ENCODE results near the gene RASA1.
A peak's percentile ranks its signal among the peaks of the same experiment; 100 is the strongest.
"Not testable (repeated sequence)": the region's sequence is repeated elsewhere in the genome, so short reads cannot be mapped to it uniquely, and the experiment has no call there.

RASA1 gene

DNA sequence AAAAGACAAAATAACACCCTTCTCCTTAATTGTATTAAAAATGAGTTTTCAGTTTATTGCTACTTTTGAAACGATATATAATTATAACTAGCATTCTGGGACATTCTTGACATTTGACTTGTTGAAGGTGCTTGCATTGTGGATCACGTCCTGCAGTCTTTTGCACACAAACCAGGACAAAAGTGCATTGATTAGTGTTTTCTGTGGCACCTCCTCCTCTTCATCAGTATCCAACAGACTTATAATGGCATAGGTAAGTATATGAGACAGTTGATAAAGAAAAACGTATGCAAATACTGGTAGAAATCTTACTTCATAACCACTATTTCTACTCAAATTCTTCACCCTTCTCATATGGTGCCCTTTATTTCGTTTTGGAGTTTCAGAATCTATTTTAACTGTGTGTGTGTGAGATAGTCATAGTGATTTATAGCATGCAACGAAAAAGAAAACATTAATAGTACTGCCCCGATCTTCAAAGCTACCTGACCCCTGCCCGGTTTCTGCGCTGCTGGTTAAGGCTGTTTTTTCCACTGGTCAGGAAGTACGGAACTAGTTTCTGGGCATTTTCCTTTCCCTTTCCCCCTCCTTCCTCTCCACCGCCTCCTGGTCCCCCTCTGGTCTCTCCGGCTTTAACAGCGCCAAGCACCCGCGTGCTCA, 639 bp upstream of the RASA1 start:
- H3K27ac Mint-ChIP-seq = peak overlapping the region; percentile 99
- no peak for DNase-seq
- peaks cover 32% of the 10 kb centered on the region for H3K36me3 Mint-ChIP-seq (ENCODE audit: low read depth)
- H3K4me1 Mint-ChIP-seq (ENCODE audit: low read depth) = peaks cover 35% of the 10 kb centered on the region
- no peaks in the 10 kb centered on the region for H3K27me3 Mint-ChIP-seq
- H3K9me3 Mint-ChIP-seq = no peaks in the 10 kb centered on the region
- peak overlapping the region; percentile 99 for H3K4me3 Mint-ChIP-seq

DNA sequence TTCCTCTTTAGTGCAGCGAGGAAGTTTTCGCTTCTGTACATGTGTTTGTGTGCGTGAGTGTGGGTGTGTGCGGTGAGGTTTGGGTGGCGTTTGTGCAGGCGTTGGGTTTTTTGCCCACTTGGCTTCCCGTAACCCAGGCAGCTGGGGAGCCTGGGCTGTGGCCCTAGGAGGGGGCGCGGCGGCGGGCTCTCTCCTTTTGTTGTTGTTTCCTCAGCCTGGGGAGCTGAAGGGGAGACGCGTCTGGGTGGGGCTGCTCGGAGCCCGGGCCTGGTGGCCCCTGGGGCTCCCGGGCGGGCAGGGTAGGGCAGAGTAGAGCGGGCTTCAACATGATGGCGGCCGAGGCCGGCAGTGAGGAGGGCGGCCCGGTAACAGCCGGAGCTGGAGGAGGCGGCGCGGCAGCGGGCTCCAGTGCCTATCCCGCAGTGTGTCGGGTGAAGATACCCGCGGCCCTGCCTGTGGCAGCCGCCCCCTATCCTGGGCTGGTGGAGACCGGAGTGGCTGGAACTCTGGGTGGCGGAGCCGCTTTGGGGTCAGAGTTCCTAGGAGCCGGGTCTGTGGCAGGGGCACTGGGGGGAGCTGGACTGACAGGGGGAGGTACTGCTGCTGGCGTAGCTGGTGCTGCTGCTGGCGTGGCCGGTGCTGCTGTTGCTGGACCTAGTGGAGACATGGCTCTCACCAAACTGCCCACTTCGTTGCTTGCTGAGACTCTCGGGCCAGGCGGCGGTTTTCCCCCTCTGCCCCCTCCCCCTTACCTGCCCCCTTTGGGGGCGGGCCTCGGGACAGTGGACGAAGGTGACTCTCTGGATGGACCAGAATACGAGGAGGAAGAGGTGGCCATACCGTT, 665 bp downstream of the RASA1 start:
- no peaks in the 10 kb centered on the region for H3K27me3 Mint-ChIP-seq
- peak overlapping the region; percentile 99 for H3K27ac Mint-ChIP-seq
- H3K36me3 Mint-ChIP-seq (ENCODE audit: low read depth) = peaks cover 36% of the 10 kb centered on the region
- peaks cover 40% of the 10 kb centered on the region for H3K4me1 Mint-ChIP-seq (ENCODE audit: low read depth)
- DNase-seq = peak; percentile 85
- no peaks in the 10 kb centered on the region for H3K9me3 Mint-ChIP-seq
- peak overlapping the region; percentile 99 for H3K4me3 Mint-ChIP-seq

DNA sequence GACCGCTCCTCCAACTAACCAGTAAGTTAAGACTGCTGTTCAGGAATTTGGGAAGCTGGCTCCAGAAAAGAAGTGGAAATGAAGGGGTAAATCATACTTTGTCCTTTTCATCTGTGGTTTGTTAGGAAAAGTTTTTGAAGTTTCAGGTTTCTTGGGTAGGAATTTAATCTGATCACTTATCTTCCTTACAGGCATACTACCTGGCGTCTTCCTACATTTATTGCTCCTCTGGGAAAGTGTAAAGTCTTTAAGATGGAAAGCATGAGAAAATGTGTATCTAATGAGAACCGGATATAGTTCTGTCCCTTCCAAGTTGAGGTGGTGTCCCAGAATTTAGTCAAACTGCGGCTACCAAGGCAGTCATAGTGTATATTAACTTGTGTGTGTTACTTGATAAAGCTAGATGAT, 1.3 kb downstream of the RASA1 start:
- DNase-seq = no peak
- Mint-ChIP-seq H3K4me1 (ENCODE audit: low read depth) (peaks cover 43% of the 10 kb centered on the region), H3K27me3 (no peaks in the 10 kb centered on the region), H3K27ac (peak overlapping the region; percentile 99), H3K36me3 (ENCODE audit: low read depth) (peaks cover 37% of the 10 kb centered on the region), H3K4me3 (peak overlapping the region; percentile 99), H3K9me3 (no peaks in the 10 kb centered on the region)

DNA sequence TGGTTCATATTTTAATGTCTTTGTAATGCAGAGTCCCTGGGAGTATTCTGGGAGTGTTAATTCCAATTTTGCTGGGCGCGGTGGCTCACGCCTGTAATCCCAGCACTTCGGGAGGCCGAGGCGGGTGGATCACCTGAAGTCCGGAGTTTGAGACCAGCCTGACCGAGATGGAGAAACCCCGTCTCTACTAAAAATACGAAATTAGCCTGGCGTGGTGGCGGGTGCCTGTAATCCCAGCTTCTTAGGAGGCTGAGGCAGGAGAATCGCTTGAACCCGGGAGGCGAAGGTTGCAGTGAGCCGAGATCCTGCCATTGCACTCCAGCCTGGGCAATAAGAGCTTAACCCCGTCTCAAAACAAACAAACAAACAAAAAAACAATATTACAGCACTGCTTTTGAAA, 3.2 kb downstream of the RASA1 start:
- peaks cover 51% of the 10 kb centered on the region for H3K36me3 Mint-ChIP-seq (ENCODE audit: low read depth)
- H3K9me3 Mint-ChIP-seq, H3K4me3 Mint-ChIP-seq, H3K27ac Mint-ChIP-seq, H3K27me3 Mint-ChIP-seq, DNase-seq: not testable (repeated sequence)
- H3K4me1 Mint-ChIP-seq (ENCODE audit: low read depth) = peaks cover 58% of the 10 kb centered on the region

DNA sequence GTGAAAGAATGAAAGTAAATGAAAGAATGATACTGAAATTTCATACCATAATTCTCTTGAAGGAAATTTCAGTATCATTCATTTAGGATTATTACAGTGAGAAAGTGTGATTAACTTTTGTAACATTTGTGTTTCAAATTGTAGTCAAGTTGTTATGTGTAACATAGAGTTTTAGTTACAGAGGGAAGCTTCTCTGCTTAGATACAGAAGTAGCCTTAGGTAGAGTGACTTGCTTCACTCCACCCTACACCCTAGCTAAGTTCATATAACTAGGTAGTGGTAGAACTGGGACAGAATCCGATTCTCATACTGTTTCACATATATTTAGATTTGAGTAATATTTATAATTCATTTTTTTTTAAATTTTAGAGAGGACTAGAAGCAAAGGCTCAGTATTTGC, 9.0 kb downstream of the RASA1 start:
- no peaks in the 10 kb centered on the region for H3K9me3 Mint-ChIP-seq
- no peak overlapping the region for H3K4me3 Mint-ChIP-seq

DNA sequence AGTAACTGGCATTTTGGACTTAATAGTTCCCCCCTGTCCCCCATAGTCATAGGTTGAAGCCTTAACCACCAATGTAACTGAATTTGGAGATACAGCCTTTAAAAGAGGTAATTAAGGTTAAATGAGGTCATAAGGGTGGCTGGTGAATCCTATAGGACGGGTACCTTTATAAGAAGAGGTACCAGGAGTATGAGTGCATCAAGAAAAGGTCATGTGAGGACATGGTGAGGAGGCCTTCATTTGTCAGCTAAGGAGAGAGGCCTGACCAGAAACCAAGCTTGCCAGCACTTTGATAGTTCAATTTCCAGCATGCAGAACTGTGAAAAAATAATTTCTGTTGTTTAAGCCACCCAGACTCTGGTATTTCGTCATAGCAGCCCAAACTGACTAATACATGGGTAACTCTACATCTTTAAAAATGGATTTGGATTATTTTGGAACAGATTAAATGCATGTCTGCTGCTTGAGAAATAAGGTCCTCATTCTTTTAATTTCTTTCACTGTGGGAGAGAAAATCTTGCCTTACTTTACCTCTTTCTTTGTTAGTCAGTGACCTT, 9.7 kb downstream of the RASA1 start:
- H3K27ac Mint-ChIP-seq = peak overlapping the region; percentile 2
- no peak overlapping the region for H3K4me3 Mint-ChIP-seq
- DNase-seq = no peak
- no peaks in the 10 kb centered on the region for H3K27me3 Mint-ChIP-seq
- no peaks in the 10 kb centered on the region for H3K9me3 Mint-ChIP-seq
- H3K36me3 Mint-ChIP-seq (ENCODE audit: low read depth) = peaks cover 57% of the 10 kb centered on the region
- H3K4me1 Mint-ChIP-seq (ENCODE audit: low read depth) = peaks cover 73% of the 10 kb centered on the region

More for the DNA sequence above, 9.0 kb downstream of the RASA1 start:
- Mint-ChIP-seq H3K27ac (peak overlapping the region; percentile 30), H3K27me3 (no peaks in the 10 kb centered on the region), H3K36me3 (ENCODE audit: low read depth) (peaks cover 59% of the 10 kb centered on the region), H3K4me1 (ENCODE audit: low read depth) (peaks cover 73% of the 10 kb centered on the region)
- DNase-seq = no peak

DNA sequence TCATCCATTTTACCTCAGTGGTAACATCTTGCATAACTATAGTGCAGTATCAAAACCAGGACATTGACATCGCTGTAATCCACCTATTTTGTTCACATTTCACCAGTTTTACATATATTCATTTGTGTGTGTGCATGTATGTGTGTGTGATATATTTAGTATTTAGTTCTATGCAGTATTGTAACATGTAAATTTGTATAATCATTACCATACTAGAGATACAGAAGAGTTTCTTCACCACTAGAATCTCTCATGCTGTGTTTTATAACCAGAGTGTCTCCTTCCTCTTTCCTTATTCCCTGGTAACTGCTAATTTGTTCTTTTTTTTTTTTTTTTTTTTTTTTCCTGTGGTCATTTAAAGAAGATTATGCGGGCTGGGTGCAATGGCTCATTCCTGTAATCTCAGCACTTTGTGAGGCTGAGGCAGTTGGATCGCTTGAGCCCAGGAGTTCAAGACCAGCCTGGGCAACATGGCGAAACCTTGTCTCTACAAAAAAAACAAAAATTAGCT, 11.0 kb downstream of the RASA1 start:
- H3K27me3 Mint-ChIP-seq = no peaks in the 10 kb centered on the region
- H3K27ac Mint-ChIP-seq = no peak overlapping the region
- H3K9me3 Mint-ChIP-seq = no peaks in the 10 kb centered on the region
- peaks cover 79% of the 10 kb centered on the region for H3K4me1 Mint-ChIP-seq (ENCODE audit: low read depth)
- no peak overlapping the region for H3K4me3 Mint-ChIP-seq
- peaks cover 58% of the 10 kb centered on the region for H3K36me3 Mint-ChIP-seq (ENCODE audit: low read depth)
- no peak for DNase-seq

DNA sequence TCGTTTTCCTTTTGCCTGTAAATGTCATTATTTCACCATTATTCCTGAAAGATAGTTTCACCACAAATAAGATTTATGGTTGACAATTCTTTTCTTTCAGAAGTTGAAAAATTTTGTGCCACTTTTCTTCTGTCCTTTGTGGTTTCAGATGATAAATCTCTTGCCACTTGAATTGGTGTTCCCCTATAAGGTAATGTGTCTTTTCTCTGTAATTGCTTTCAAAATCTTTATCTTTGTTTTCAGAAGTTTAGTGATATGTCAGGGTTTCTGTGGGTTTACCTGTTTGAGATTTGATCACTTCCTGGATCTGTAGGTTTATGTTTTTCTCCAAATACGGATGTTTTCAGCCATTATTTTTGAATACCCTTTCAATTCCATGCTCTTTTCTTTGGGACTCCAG, 14.6 kb downstream of the RASA1 start:
- DNase-seq = no peak
- peaks cover 51% of the 10 kb centered on the region for H3K36me3 Mint-ChIP-seq (ENCODE audit: low read depth)

DNA sequence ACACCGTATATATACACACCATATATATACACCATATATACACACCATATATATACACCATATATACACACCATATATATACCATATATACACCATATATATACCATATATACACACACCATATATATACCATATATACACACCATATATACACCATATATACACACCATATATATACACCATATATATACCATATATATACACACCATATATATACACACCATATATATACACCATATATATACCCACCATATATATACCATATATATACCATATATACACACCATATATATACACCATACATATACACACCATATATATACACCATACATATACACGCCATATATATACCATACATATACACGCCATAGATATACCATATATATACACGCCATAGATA, 19.6 kb downstream of the RASA1 start:
- H3K27me3 Mint-ChIP-seq, H3K9me3 Mint-ChIP-seq, H3K4me3 Mint-ChIP-seq, H3K27ac Mint-ChIP-seq, DNase-seq: not testable (repeated sequence)
- peaks cover 49% of the 10 kb centered on the region for H3K4me1 Mint-ChIP-seq (ENCODE audit: low read depth)
- peaks cover 43% of the 10 kb centered on the region for H3K36me3 Mint-ChIP-seq (ENCODE audit: low read depth)

More for the DNA sequence above, 14.6 kb downstream of the RASA1 start:
- no peaks in the 10 kb centered on the region for H3K9me3 Mint-ChIP-seq
- no peaks in the 10 kb centered on the region for H3K27me3 Mint-ChIP-seq
- H3K4me1 Mint-ChIP-seq (ENCODE audit: low read depth) = peaks cover 60% of the 10 kb centered on the region
- H3K27ac Mint-ChIP-seq = peak overlapping the region; percentile 85
- peak overlapping the region; percentile 56 for H3K4me3 Mint-ChIP-seq

DNA sequence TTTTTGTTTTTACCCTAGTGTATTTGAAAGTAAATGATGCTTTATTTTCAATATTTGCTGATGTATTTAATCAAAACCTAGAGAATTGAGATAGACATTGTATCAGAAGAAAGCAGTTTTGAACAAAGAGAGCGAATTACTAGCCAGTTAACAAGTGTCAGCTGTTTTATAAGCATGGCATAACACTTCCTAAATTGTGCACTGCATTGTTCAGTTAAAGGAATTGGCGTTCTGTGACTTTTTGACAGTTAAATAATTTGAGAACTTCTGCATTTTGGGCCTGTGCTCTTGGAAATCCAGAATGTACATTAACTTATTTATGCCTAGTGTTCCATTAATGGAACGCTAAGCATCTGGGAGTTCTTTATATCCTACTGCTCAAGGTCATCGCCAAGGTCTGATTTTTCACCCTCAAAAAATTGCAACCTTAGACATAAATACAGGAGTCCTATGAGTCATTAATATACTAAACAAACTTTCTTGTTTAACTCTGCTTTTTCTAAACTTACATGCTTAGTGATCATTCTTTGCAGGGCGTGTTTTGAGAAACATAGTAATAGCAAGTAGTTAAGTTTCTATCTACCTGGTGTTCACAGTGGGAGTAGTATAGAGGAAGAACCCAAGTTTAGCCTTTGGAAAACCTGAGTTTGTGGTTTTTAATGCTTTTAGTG, 31.1 kb downstream of the RASA1 start:
- H3K4me3 Mint-ChIP-seq = no peak overlapping the region
- H3K27ac Mint-ChIP-seq = no peak overlapping the region
- peaks cover 85% of the 10 kb centered on the region for H3K4me1 Mint-ChIP-seq (ENCODE audit: low read depth)
- H3K9me3 Mint-ChIP-seq = no peaks in the 10 kb centered on the region
- H3K36me3 Mint-ChIP-seq (ENCODE audit: low read depth) = peaks cover 15% of the 10 kb centered on the region
- no peaks in the 10 kb centered on the region for H3K27me3 Mint-ChIP-seq
- DNase-seq = no peak

DNA sequence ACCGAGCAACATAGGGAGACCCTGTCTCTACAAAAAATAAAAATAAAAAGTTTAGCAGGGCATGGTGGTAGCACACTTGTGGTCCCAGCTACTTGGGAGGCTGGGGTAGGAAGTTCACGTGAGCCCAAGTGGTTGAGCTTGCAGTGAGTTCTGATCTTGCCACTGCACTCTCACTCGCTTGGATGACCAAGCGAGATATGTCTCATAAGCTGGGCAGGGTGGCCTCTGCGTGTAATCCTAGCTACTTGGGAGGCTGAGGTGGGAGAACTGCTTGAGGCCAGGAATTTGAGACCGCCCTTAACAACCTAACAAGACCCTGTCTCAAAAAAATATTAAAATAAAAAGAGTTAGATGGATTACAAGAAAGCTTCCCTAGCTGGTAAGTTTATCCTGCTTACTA, 32.5 kb downstream of the RASA1 start:
- no peaks in the 10 kb centered on the region for H3K27me3 Mint-ChIP-seq
- no peak overlapping the region for H3K27ac Mint-ChIP-seq
- H3K36me3 Mint-ChIP-seq (ENCODE audit: low read depth) = peaks cover 28% of the 10 kb centered on the region
- no peak for DNase-seq
- H3K4me3 Mint-ChIP-seq = no peak overlapping the region
- H3K9me3 Mint-ChIP-seq = no peaks in the 10 kb centered on the region
- H3K4me1 Mint-ChIP-seq (ENCODE audit: low read depth) = peaks cover 76% of the 10 kb centered on the region

DNA sequence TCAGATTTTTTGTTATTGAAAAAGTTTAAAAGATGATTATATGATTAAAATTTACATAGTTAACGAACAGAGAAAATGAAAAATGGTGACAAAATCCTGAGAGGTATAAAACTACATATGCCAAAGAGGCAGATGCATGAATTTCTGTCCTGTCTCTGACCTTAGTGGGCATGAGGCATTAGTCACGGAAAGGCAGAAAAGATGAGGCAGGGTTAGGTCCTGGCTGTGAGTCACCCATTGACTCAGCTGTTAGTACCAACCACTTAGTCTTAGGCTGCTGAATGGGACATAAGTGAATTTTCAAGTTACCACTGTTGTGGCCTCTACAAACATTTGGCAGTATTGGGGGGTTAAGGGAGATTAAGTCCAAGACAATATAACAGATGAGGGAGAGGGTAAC, 33.1 kb downstream of the RASA1 start:
- no peak overlapping the region for H3K27ac Mint-ChIP-seq
- no peak overlapping the region for H3K4me3 Mint-ChIP-seq
- H3K4me1 Mint-ChIP-seq (ENCODE audit: low read depth) = peaks cover 75% of the 10 kb centered on the region
- DNase-seq = no peak
- H3K27me3 Mint-ChIP-seq = no peaks in the 10 kb centered on the region
- peaks cover 4% of the 10 kb centered on the region for H3K9me3 Mint-ChIP-seq
- H3K36me3 Mint-ChIP-seq (ENCODE audit: low read depth) = peaks cover 34% of the 10 kb centered on the region

DNA sequence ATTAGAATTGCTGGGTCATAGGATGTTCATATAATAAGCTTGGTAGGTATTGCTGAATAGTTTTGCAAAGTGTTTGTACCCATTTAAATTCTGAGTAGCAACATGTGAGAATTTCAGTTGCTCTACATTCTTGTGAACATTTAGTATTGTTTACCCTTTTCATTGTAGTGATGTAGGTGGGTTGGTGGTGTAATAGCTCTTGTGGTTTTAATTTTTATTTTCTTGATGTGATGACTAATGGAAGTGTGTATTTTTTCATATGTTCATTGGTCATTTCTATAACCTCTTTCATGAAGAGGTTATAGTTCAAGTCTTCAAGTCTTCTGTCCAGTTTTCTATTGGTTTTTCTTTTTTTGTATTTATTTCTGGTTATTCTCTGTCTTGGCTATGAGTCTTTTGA, 34.4 kb downstream of the RASA1 start:
- peaks cover 68% of the 10 kb centered on the region for H3K4me1 Mint-ChIP-seq (ENCODE audit: low read depth)
- no peak for DNase-seq
- peaks cover 46% of the 10 kb centered on the region for H3K36me3 Mint-ChIP-seq (ENCODE audit: low read depth)
- H3K4me3 Mint-ChIP-seq = no peak overlapping the region
- H3K27ac Mint-ChIP-seq = peak overlapping the region; percentile 34
- no peaks in the 10 kb centered on the region for H3K27me3 Mint-ChIP-seq
- H3K9me3 Mint-ChIP-seq = peaks cover 8% of the 10 kb centered on the region

DNA sequence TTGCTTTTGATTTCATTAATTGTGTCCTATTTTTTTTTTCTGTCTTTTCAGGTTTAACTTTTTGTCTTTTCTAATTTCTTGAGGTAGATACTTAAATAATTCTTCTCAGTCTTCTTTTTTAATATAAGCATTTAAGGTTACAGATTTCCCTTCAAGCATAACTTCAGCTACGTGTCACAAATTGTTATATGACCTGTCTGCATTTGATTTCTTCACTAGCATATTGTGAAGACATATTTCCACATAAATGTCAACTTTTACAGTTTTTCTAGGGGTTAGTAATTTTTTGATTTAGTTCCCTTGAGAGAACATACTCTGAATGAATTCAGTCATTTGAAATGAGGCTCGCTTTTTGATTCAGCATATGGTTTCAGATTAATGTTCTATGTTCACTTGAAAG, 35.6 kb downstream of the RASA1 start:
- H3K27ac Mint-ChIP-seq = no peak overlapping the region
- H3K36me3 Mint-ChIP-seq (ENCODE audit: low read depth) = peaks cover 47% of the 10 kb centered on the region
- H3K4me1 Mint-ChIP-seq (ENCODE audit: low read depth) = peaks cover 63% of the 10 kb centered on the region
- DNase-seq = no peak
- H3K4me3 Mint-ChIP-seq = no peak overlapping the region
- no peaks in the 10 kb centered on the region for H3K27me3 Mint-ChIP-seq
- peaks cover 8% of the 10 kb centered on the region for H3K9me3 Mint-ChIP-seq

Data from activated T-cell treated with anti-CD3 and anti-CD28 coated beads, Interleukin-2, amount 50 U/mL, for 24 hours (primary cell).